Activated CD4-positive, alpha-beta T cell treated with anti-CD3 and anti-CD28 coated beads, Interleukin-2, amount 10 ng/mL, durations not matched to agents 24 days and 14 days (primary cell): ENCODE results near the gene OSBPL6. TPM values are rescaled to one million over a fixed set of nuclear protein-coding genes. Genes with fewer than 3 reads are reported as not detected.

Experiments used
- DNase-seq: peaks from one replicate; pipeline ENCODE4 v3.0.0; 2022
- H3K27ac Mint-ChIP-seq: one replicate; pipeline ENCODE4 v1.8.0; 2022; ENCODE audit warnings: mild to moderate bottlenecking, mixed read lengths
- H3K27me3 Mint-ChIP-seq: one replicate; pipeline ENCODE4 v1.8.0; 2022; ENCODE audit warnings: mixed read lengths
- H3K36me3 Mint-ChIP-seq: one replicate; pipeline ENCODE4 v1.8.0; 2022; ENCODE audit warnings: low read depth, mild to moderate bottlenecking, mixed read lengths
- H3K4me1 Mint-ChIP-seq: one replicate; pipeline ENCODE4 v1.8.0; 2021; ENCODE audit warnings: mixed read lengths
- H3K4me3 Mint-ChIP-seq: one replicate; pipeline ENCODE4 v1.8.0; 2022; ENCODE audit warnings: mild to moderate bottlenecking, moderate library complexity, mixed read lengths
- H3K9me3 Mint-ChIP-seq: one replicate; pipeline ENCODE4 v1.8.0; 2021; ENCODE audit warnings: mixed read lengths
- intact Hi-C: fragments of 100-400 bp; cut with micrococcal nuclease; formaldehyde crosslinking; loops from one replicate; pipeline ENCODE4 v1.15.1; 2023
- total RNA-seq: library from RNA; stranded (reverse); gene quantifications from 2 replicates; pipeline ENCODE4 v1.2.3, GENCODE V29; 2022

The OSBPL6 gene
- total RNA-seq, 1 donor from 2014 or later, result 1.1 TPM

- peaks cover 8% of the 10 kb centered on the region for H3K27me3 Mint-ChIP-seq
- no peaks in the 10 kb centered on the region for H3K4me1 Mint-ChIP-seq
- intact Hi-C loops, result no loop called here
- H3K36me3 Mint-ChIP-seq, result no peaks in the 10 kb centered on the region
- no peak overlapping the region for H3K4me3 Mint-ChIP-seq
- H3K9me3 Mint-ChIP-seq, result peaks cover 19% of the 10 kb centered on the region
- H3K27ac Mint-ChIP-seq, result no peak overlapping the region
- no peak for DNase-seq
Observed at GRCh38 chr2:178359192-178359912, 165.0 kb downstream of the OSBPL6 start.

- H3K9me3 Mint-ChIP-seq, result peaks cover 10% of the 10 kb centered on the region
- no peak overlapping the region for H3K27ac Mint-ChIP-seq
- intact Hi-C loops, result no loop called here
Observed at GRCh38 chr2:178361588-178361987, 167.3 kb downstream of the OSBPL6 start.

GRCh38 chr2:178363252-178363651 is 168.9 kb downstream of the OSBPL6 start:
- H3K27me3 Mint-ChIP-seq, result peaks cover 10% of the 10 kb centered on the region
- no peak overlapping the region for H3K27ac Mint-ChIP-seq
- H3K9me3 Mint-ChIP-seq, result no peaks in the 10 kb centered on the region
- no peaks in the 10 kb centered on the region for H3K4me1 Mint-ChIP-seq
- intact Hi-C loops, result no loop called here
- no peak overlapping the region for H3K4me3 Mint-ChIP-seq
- no peaks in the 10 kb centered on the region for H3K36me3 Mint-ChIP-seq
- no peak for DNase-seq

More at GRCh38 chr2:178361588-178361987, 167.3 kb downstream of the OSBPL6 start:
- no peak overlapping the region for H3K4me3 Mint-ChIP-seq
- H3K36me3 Mint-ChIP-seq, result no peaks in the 10 kb centered on the region
- DNase-seq, result no peak
- peaks cover 4% of the 10 kb centered on the region for H3K27me3 Mint-ChIP-seq
- H3K4me1 Mint-ChIP-seq, result no peaks in the 10 kb centered on the region

- no peak for DNase-seq
- Mint-ChIP-seq H3K27ac (no peak overlapping the region), H3K36me3 (no peaks in the 10 kb centered on the region), H3K27me3 (peaks cover 14% of the 10 kb centered on the region), H3K4me1 (no peaks in the 10 kb centered on the region), H3K9me3 (no peaks in the 10 kb centered on the region), H3K4me3 (no peak overlapping the region)
- intact Hi-C loops, result no loop called here
Observed at GRCh38 chr2:178365116-178365515, 170.8 kb downstream of the OSBPL6 start.

- no peak for DNase-seq
- Mint-ChIP-seq H3K36me3 (no peaks in the 10 kb centered on the region), H3K27me3 (peaks cover 22% of the 10 kb centered on the region), H3K4me3 (no peak overlapping the region), H3K4me1 (no peaks in the 10 kb centered on the region), H3K9me3 (no peaks in the 10 kb centered on the region), H3K27ac (no peak overlapping the region)
- intact Hi-C loops, result no loop called here
Observed at GRCh38 chr2:178366412-178366811, 172.1 kb downstream of the OSBPL6 start.

- H3K4me1 Mint-ChIP-seq, result no peaks in the 10 kb centered on the region
- peaks cover 24% of the 10 kb centered on the region for H3K27me3 Mint-ChIP-seq
- no peaks in the 10 kb centered on the region for H3K36me3 Mint-ChIP-seq
- no peak overlapping the region for H3K27ac Mint-ChIP-seq
- H3K9me3 Mint-ChIP-seq, result no peaks in the 10 kb centered on the region
- H3K4me3 Mint-ChIP-seq, result no peak overlapping the region
- intact Hi-C loops, result no loop called here
- DNase-seq, result no peak
Observed at GRCh38 chr2:178367344-178367743, 173.0 kb downstream of the OSBPL6 start.

- no peak for DNase-seq
- no peaks in the 10 kb centered on the region for H3K9me3 Mint-ChIP-seq
- intact Hi-C loops, result no loop called here
- no peak overlapping the region for H3K27ac Mint-ChIP-seq
- H3K27me3 Mint-ChIP-seq, result peaks cover 33% of the 10 kb centered on the region
- H3K36me3 Mint-ChIP-seq, result no peaks in the 10 kb centered on the region
- no peak overlapping the region for H3K4me3 Mint-ChIP-seq
- H3K4me1 Mint-ChIP-seq, result peaks cover 9% of the 10 kb centered on the region
Observed at GRCh38 chr2:178374865-178375264, 180.6 kb downstream of the OSBPL6 start.

- H3K27ac Mint-ChIP-seq, result no peak overlapping the region
Observed at GRCh38 chr2:178377046-178377445, 182.7 kb downstream of the OSBPL6 start.

GRCh38 chr2:178379162-178380004 is 185.1 kb downstream of the OSBPL6 start:
- no peak overlapping the region for H3K4me3 Mint-ChIP-seq
- intact Hi-C loops, result no loop called here
- no peak overlapping the region for H3K27ac Mint-ChIP-seq

More at GRCh38 chr2:178377046-178377445, 182.7 kb downstream of the OSBPL6 start:
- Mint-ChIP-seq H3K27me3 (peaks cover 25% of the 10 kb centered on the region), H3K9me3 (no peaks in the 10 kb centered on the region), H3K36me3 (no peaks in the 10 kb centered on the region), H3K4me3 (no peak overlapping the region), H3K4me1 (peaks cover 11% of the 10 kb centered on the region)
- intact Hi-C loops, result no loop called here
- DNase-seq, result no peak

GRCh38 chr2:178380763-178381162 is 186.5 kb downstream of the OSBPL6 start:
- Mint-ChIP-seq H3K4me1 (peaks cover 11% of the 10 kb centered on the region), H3K36me3 (no peaks in the 10 kb centered on the region), H3K4me3 (no peak overlapping the region), H3K27me3 (peaks cover 3% of the 10 kb centered on the region), H3K27ac (no peak overlapping the region), H3K9me3 (no peaks in the 10 kb centered on the region)
- intact Hi-C loops, result no loop called here
- DNase-seq, result no peak

More at GRCh38 chr2:178379162-178380004, 185.1 kb downstream of the OSBPL6 start:
- Mint-ChIP-seq H3K27me3 (peaks cover 10% of the 10 kb centered on the region), H3K4me1 (peaks cover 11% of the 10 kb centered on the region), H3K9me3 (no peaks in the 10 kb centered on the region), H3K36me3 (no peaks in the 10 kb centered on the region)
- no peak for DNase-seq

- peaks cover 16% of the 10 kb centered on the region for H3K4me1 Mint-ChIP-seq
- no peak overlapping the region for H3K4me3 Mint-ChIP-seq
- H3K27ac Mint-ChIP-seq, result no peak overlapping the region
- H3K9me3 Mint-ChIP-seq, result no peaks in the 10 kb centered on the region
- intact Hi-C loops, result no loop called here
- peaks cover 3% of the 10 kb centered on the region for H3K27me3 Mint-ChIP-seq
- DNase-seq, result no peak
- H3K36me3 Mint-ChIP-seq, result peaks cover 2% of the 10 kb centered on the region
Observed at GRCh38 chr2:178383718-178384117, 189.4 kb downstream of the OSBPL6 start.

GRCh38 chr2:178385595-178386148 is 191.4 kb downstream of the OSBPL6 start:
- H3K4me3 Mint-ChIP-seq, result no peak overlapping the region
- intact Hi-C loops, result no loop called here
- no peak for DNase-seq
- peaks cover 2% of the 10 kb centered on the region for H3K36me3 Mint-ChIP-seq
- no peak overlapping the region for H3K27ac Mint-ChIP-seq
- H3K27me3 Mint-ChIP-seq, result no peaks in the 10 kb centered on the region
- H3K4me1 Mint-ChIP-seq, result peaks cover 9% of the 10 kb centered on the region
- H3K9me3 Mint-ChIP-seq, result no peaks in the 10 kb centered on the region

GRCh38 chr2:178386986-178387597 is 192.8 kb downstream of the OSBPL6 start:
- H3K4me1 Mint-ChIP-seq, result peaks cover 7% of the 10 kb centered on the region
- intact Hi-C loops, result no loop called here
- H3K4me3 Mint-ChIP-seq, result no peak overlapping the region
- peaks cover 2% of the 10 kb centered on the region for H3K36me3 Mint-ChIP-seq
- peak; percentile 69 for DNase-seq
- H3K27ac Mint-ChIP-seq, result peak overlapping the region; percentile 5
- peaks cover 2% of the 10 kb centered on the region for H3K27me3 Mint-ChIP-seq
- H3K9me3 Mint-ChIP-seq, result no peaks in the 10 kb centered on the region

GRCh38 chr2:178388287-178388686 is 194.0 kb downstream of the OSBPL6 start:
- Mint-ChIP-seq H3K27ac (no peak overlapping the region), H3K4me1 (peaks cover 7% of the 10 kb centered on the region), H3K9me3 (no peaks in the 10 kb centered on the region), H3K36me3 (peaks cover 2% of the 10 kb centered on the region), H3K27me3 (peaks cover 4% of the 10 kb centered on the region), H3K4me3 (no peak overlapping the region)
- intact Hi-C loops, result no loop called here
- DNase-seq, result no peak
